ENCODE measurements around the gene NSG1. TPM values are rescaled to one million over a fixed set of nuclear protein-coding genes. Genes with fewer than 3 reads are reported as not detected.

Gene NSG1
- total RNA-seq, 1 donor from 2014 or later = 10.6 TPM

DNA sequence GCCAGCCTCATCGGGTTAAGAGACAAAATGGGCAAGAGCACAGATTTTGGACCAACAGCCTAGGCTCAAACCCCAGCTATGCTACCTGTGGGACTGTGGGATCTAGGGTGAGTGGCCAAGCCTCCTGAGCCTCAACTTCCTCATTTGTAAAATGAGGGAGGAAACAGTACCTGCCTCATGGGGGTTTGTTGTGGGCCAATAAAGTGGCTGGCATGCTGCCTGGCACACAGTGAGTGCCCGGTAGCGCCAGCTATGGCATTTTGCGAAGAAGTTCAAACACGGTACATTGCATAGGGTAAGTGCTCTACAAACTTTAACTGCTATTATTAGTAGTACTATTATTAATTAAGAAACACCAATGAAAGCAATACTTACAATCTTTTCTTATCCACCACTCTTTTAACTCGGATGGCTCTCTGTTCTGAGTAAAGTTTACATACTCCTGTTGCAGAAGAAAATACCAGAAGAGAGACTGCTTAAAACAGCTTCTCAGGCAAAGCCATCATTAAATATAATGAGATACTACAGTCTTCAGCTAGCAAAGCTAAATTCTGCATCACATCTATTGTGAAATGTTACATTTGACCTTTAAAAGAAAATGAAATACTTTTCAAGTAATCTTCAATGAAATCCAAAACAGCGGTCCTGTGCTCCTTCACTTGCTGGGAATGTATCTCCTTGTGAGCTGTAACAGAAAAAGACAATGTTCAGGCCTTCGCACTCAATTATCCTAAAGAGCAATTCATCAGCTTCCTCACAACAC is 70.1 kb downstream of the NSG1 start:
- H3K9me3 ChIP-seq (ENCODE audit: insufficient read depth, low read depth, low read length) = no peaks in the 10 kb centered on the region
- no peaks in the 10 kb centered on the region for H3K9me3 Mint-ChIP-seq (ENCODE audit: unreplicated experiment)
- H3K4me2 ChIP-seq (ENCODE audit: low read length) = peak overlapping the region; percentile 9
- H3K4me1 Mint-ChIP-seq (ENCODE audit: low read depth, unreplicated experiment) = peaks cover 44% of the 10 kb centered on the region
- peaks cover 31% of the 10 kb centered on the region for H3K36me3 ChIP-seq (ENCODE audit: insufficient read depth, low read length)
- no peaks in the 10 kb centered on the region for H3K27me3 ChIP-seq (ENCODE audit: insufficient read depth, low read length)
- H3K79me2 ChIP-seq (ENCODE audit: insufficient read depth, low read length) = no peaks in the 10 kb centered on the region
- no peak overlapping the region for H3K9ac ChIP-seq (ENCODE audit: low read length)
- no peak overlapping the region for H3K4me3 Mint-ChIP-seq (ENCODE audit: unreplicated experiment)
- peak overlapping the region; percentile 29 for H3K27ac ChIP-seq (ENCODE audit: low read depth, low read length)
- peaks cover 15% of the 10 kb centered on the region for H3K36me3 Mint-ChIP-seq (ENCODE audit: low read depth, unreplicated experiment)
- FAIRE-seq (no peak), DNase-seq (ENCODE audit: low read depth) (no peak)
- peaks cover 11% of the 10 kb centered on the region for H3K4me1 ChIP-seq (ENCODE audit: insufficient read depth, low read length)
- no peak overlapping the region for H2AFZ ChIP-seq (ENCODE audit: low read depth, low read length)
- H3K27ac Mint-ChIP-seq (ENCODE audit: unreplicated experiment) = peak overlapping the region; percentile 81
- no peaks in the 10 kb centered on the region for H3K27me3 Mint-ChIP-seq (ENCODE audit: low read depth, unreplicated experiment)
- peaks cover 1% of the 10 kb centered on the region for H4K20me1 ChIP-seq (ENCODE audit: insufficient read depth, low read length)
- H3K4me3 ChIP-seq (ENCODE audit: insufficient read depth, low read depth, low read length) = no peak overlapping the region
- TF ChIP-seq, protein P1, sequence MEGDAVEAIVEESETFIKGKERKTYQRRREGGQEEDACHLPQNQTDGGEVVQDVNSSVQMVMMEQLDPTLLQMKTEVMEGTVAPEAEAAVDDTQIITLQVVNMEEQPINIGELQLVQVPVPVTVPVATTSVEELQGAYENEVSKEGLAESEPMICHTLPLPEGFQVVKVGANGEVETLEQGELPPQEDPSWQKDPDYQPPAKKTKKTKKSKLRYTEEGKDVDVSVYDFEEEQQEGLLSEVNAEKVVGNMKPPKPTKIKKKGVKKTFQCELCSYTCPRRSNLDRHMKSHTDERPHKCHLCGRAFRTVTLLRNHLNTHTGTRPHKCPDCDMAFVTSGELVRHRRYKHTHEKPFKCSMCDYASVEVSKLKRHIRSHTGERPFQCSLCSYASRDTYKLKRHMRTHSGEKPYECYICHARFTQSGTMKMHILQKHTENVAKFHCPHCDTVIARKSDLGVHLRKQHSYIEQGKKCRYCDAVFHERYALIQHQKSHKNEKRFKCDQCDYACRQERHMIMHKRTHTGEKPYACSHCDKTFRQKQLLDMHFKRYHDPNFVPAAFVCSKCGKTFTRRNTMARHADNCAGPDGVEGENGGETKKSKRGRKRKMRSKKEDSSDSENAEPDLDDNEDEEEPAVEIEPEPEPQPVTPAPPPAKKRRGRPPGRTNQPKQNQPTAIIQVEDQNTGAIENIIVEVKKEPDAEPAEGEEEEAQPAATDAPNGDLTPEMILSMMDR (IDR thresholded peaks at IDR 0.05; ENCODE audit: insufficient read depth, low read depth, low read length) = no peak
- no peak for TF ChIP-seq EZH2 (IDR thresholded peaks at IDR 0.05; ENCODE audit: insufficient read depth, low read length)

DNA sequence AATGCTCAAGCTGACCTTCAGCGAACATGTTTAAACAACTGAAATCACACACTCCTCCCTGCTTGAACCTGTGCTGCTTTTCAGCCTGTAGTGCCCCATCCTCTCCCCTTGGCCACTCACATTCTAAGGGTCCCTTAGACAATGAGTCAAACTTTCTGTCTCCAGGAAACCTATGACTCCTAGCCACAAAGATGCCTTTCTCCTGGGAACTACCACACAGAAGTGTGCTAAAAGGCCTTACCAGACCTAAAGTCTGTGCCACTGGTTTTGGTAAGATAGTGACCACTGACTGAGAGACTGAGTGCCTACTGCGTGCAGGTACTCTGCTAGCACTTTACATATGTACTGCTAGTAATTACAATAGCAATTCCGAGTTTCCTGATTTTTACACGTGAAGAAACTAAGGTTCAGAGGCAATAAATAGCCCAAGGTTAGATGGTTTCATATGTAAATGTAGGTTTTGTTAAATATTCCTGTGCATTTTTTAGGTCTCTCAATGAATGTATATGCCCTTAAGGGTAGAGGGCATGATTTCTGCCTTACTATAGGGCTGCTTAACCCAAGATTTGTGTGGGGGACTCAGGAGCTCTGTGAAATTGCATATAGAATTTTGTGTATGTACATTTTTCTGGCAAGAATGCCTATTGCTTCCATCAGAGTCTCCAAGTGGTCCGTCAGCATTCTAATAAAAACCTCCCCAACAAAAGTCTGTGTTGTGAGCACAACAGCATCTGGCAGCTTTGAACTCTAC is 71.1 kb downstream of the NSG1 start:
- Histone ChIP-seq H3K36me3 (ENCODE audit: insufficient read depth, low read length) (peaks cover 29% of the 10 kb centered on the region), H3K9me3 (ENCODE audit: insufficient read depth, low read depth, low read length) (no peaks in the 10 kb centered on the region), H3K4me3 (ENCODE audit: insufficient read depth, low read depth, low read length) (no peak overlapping the region), H3K4me2 (ENCODE audit: low read length) (peak overlapping the region; percentile 9), H2AFZ (ENCODE audit: low read depth, low read length) (no peak overlapping the region), H3K27me3 (ENCODE audit: insufficient read depth, low read length) (no peaks in the 10 kb centered on the region), H3K27ac (ENCODE audit: low read depth, low read length) (peak overlapping the region; percentile 65), H3K4me1 (ENCODE audit: insufficient read depth, low read length) (peaks cover 11% of the 10 kb centered on the region), H3K79me2 (ENCODE audit: insufficient read depth, low read length) (no peaks in the 10 kb centered on the region), H4K20me1 (ENCODE audit: insufficient read depth, low read length) (peaks cover 9% of the 10 kb centered on the region), H3K9ac (ENCODE audit: low read length) (peak overlapping the region; percentile 30)
- FAIRE-seq (peak; percentile 58), DNase-seq (ENCODE audit: low read depth) (peak; percentile 81)
- TF ChIP-seq EZH2 (IDR thresholded peaks at IDR 0.05; ENCODE audit: insufficient read depth, low read length) = no peak
- TF ChIP-seq, protein P1 (IDR thresholded peaks at IDR 0.05; ENCODE audit: insufficient read depth, low read depth, low read length) = no peak
- peaks cover 49% of the 10 kb centered on the region for H3K4me1 Mint-ChIP-seq (ENCODE audit: low read depth, unreplicated experiment)
- H3K9me3 Mint-ChIP-seq (ENCODE audit: unreplicated experiment) = no peaks in the 10 kb centered on the region
- peak overlapping the region; percentile 81 for H3K27ac Mint-ChIP-seq (ENCODE audit: unreplicated experiment)
- H3K36me3 Mint-ChIP-seq (ENCODE audit: low read depth, unreplicated experiment) = peaks cover 10% of the 10 kb centered on the region
- H3K27me3 Mint-ChIP-seq (ENCODE audit: low read depth, unreplicated experiment) = no peaks in the 10 kb centered on the region
- H3K4me3 Mint-ChIP-seq (ENCODE audit: unreplicated experiment) = no peak overlapping the region

Measured in astrocyte (in vitro differentiated cells and primary cell).